Activated gamma-delta T cell (primary cell): ENCODE results near the gene KCNC2.

ENCODE experiments used
- DNase-seq: peaks from one replicate; lab custom pipeline; 2025; lab: John Stamatoyannopoulos, UW

KCNC2 gene

GRCh38 chr12:75058228-75058627, 151.4 kb downstream of the KCNC2 start:
- DNase-seq: no peak

- no peak for DNase-seq
Observed at GRCh38 chr12:75048767-75049166, 160.9 kb downstream of the KCNC2 start.

GRCh38 chr12:75047885-75048525, 161.6 kb downstream of the KCNC2 start:
- no peak for DNase-seq

GRCh38 chr12:75042125-75042524, 167.5 kb downstream of the KCNC2 start:
- DNase-seq: no peak

GRCh38 chr12:75041472-75041871, 168.2 kb downstream of the KCNC2 start:
- DNase-seq: no peak

- no peak for DNase-seq
Observed at GRCh38 chr12:75020068-75020557, 189.5 kb downstream of the KCNC2 start.

GRCh38 chr12:75011120-75011519, 198.5 kb downstream of the KCNC2 start:
- DNase-seq: no peak

- no peak for DNase-seq
Observed at GRCh38 chr12:75007133-75007532, 202.5 kb downstream of the KCNC2 start.

- DNase-seq: no peak
Observed at GRCh38 chr12:75000120-75000519, 209.5 kb downstream of the KCNC2 start.

- DNase-seq: no peak
Observed at GRCh38 chr12:74999474-74999873, 210.2 kb downstream of the KCNC2 start.
